ENCODE data around the gene LDB1. TPM values are rescaled to one million over a fixed set of nuclear protein-coding genes. Genes with fewer than 3 reads are reported as not detected.

LDB1 gene
- total RNA-seq, 1 experiment from 2014 or later, result 87.6 TPM

GRCh38 chr10:102113261-102113955, 6.8 kb downstream of the LDB1 start:
- Histone ChIP-seq H3K4me1 (ENCODE audit: control insufficient read depth, insufficient read depth, low read length) (peaks cover 54% of the 10 kb centered on the region), H3K36me3 (ENCODE audit: control insufficient read depth, insufficient read depth, low read length) (peaks cover 31% of the 10 kb centered on the region), H3K4me3 (ENCODE audit: low read depth in 2 of 2, low read length in 2 of 2) (peak overlapping the region; percentile 74 to 84), H3K27me3 (ENCODE audit: control insufficient read depth, insufficient read depth, low read length) (no peaks in the 10 kb centered on the region), H3K27ac (ENCODE audit: low read length) (peak overlapping the region; percentile 81), H3K9me3 (ENCODE audit: control insufficient read depth, insufficient read depth, low read depth, low read length) (no peaks in the 10 kb centered on the region)
- in situ Hi-C loops (cut with HindIII; ENCODE audit: low pct_unique_long_range_greater_than_20kb, low sequenced_read_pairs), result no loop called here
- peak; percentile 11; the same call in 1 of the 2 replicates for ATAC-seq
- DNase-seq (ENCODE audit: low read depth, low spot score), result no peak
- TF ChIP-seq SIN3A (IDR thresholded peaks at IDR 0.05; ENCODE audit: borderline replicate concordance, insufficient read depth, low read depth, low read length), result no peak
- TF ChIP-seq CTCF (IDR thresholded peaks at IDR 0.05), result no peak
- TF ChIP-seq TCF7L2 (IDR thresholded peaks at IDR 0.05; ENCODE audit: low read depth, low read length), result no peak
- TF ChIP-seq REST (IDR thresholded peaks at IDR 0.05; ENCODE audit: insufficient read depth in 1 of 2, low read depth in 2 of 2, low read length in 1 of 2), result no peak
- TF ChIP-seq POLR2AphosphoS5 (IDR thresholded peaks at IDR 0.05; ENCODE audit: low read depth, low read length), result no peak
- ChIA-PET POLR2A (no interaction called here), CTCF (interaction anchor here (0.6 to 0.7 kb wide), 5 partner anchors 18 to 225 kb away, joined by 3 to 6 read pairs (median 4); no protein-coding TSS in a partner anchor)
- BruUV-seq (replicated peaks), result TSS peak; percentile 45
- intact Hi-C loops (cut with micrococcal nuclease; ENCODE audit: unreplicated experiment), result no loop called here

- no peak for DNase-seq (ENCODE audit: low read depth, low spot score)
- ATAC-seq, result no peak
- TF ChIP-seq CTCF (IDR thresholded peaks at IDR 0.05), result no peak; the same call in 1 of the 2 replicates
- BruUV-seq (replicated peaks), result no TSS peak
- POLR2A ChIA-PET, result no interaction called here
- intact Hi-C loops (cut with micrococcal nuclease; ENCODE audit: unreplicated experiment) (no loop called here), in situ Hi-C loops (cut with HindIII; ENCODE audit: low pct_unique_long_range_greater_than_20kb, low sequenced_read_pairs) (no loop called here)
- Histone ChIP-seq H3K36me3 (ENCODE audit: control insufficient read depth, insufficient read depth, low read length) (peaks cover 31% of the 10 kb centered on the region), H3K4me1 (ENCODE audit: control insufficient read depth, insufficient read depth, low read length) (peaks cover 43% of the 10 kb centered on the region), H3K27me3 (ENCODE audit: control insufficient read depth, insufficient read depth, low read length) (no peaks in the 10 kb centered on the region), H3K9me3 (ENCODE audit: control insufficient read depth, insufficient read depth, low read depth, low read length) (no peaks in the 10 kb centered on the region), H3K4me3 (ENCODE audit: low read depth in 2 of 2, low read length in 2 of 2) (peak overlapping the region in 1 of 2 experiments; percentile 84; a peak in 1 of 4 replicates), H3K27ac (ENCODE audit: low read length) (peak overlapping the region; percentile 81; the same call in 1 of the 2 replicates)
- CTCF ChIA-PET, result interaction anchor here (0.6 kb wide), 1 partner anchor 10 kb away, joined by 3 read pairs; no protein-coding TSS in a partner anchor
Measured at GRCh38 chr10:102112210-102112817, 7.9 kb downstream of the LDB1 start.

All from Panc1 (cell line).